Measurements from ENCODE around the gene TCHP.
A peak's percentile ranks its signal among the peaks of the same experiment; 100 is the strongest.
"Not testable (repeated sequence)": the region's sequence is repeated elsewhere in the genome, so short reads cannot be mapped to it uniquely, and the experiment has no call there.

Gene TCHP

GRCh38 chr12:109880043-109880931, 19.8 kb upstream of the TCHP start, which contains the start of gene GLTP:
TSS of gene GLTP (minus strand) at chr12:109880541. CDS start at chr12:109880374, 167 bp downstream.
- peak; percentile 84 for DNase-seq

DNA sequence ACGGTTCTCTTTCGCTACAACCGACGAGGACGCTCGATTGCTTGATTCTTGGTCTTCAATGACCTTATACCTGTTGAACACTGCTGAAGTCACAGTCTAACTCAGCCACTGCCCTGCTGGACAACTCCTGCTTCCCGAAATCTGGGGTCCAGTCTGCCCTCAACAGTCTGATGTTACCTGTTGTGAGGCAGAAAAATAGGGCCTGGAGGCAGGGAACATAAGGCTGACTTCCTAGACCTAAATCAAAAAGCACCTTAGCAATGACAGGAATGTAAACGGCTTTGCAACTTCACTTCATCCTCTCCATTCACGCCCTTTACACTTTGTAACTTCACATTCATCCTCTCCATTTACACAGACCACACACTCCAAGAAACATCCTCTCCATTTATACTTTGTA, 19.1 kb upstream of the TCHP start:
- DNase-seq: no peak

- no peak for DNase-seq
Observed at GRCh38 chr12:109881752-109882151, 18.3 kb upstream of the TCHP start.

DNA sequence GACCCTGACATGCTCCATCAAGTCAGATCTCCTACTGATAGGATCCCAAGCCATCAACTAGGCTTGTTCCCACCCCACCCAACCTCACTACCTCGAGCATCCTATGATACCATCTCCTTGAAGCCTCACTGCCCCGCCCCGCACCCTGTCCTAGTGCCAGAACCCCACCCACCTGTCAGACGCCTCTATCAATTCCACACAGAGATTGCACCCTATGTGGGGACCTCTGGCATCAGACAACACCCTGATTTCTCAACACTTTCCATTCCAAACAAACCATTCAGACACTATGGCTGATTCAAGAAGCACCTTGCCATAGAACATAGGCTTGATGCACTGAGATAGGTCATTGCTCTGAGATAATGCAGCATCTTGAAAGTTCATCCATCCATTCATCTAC, 16.6 kb upstream of the TCHP start:
- DNase-seq: no peak

GRCh38 chr12:109885616-109886015, 14.5 kb upstream of the TCHP start:
- DNase-seq: no peak

GRCh38 chr12:109888179-109889020, 11.7 kb upstream of the TCHP start:
- DNase-seq: no peak

GRCh38 chr12:109890620-109891170, 9.4 kb upstream of the TCHP start:
- DNase-seq: no peak

DNA sequence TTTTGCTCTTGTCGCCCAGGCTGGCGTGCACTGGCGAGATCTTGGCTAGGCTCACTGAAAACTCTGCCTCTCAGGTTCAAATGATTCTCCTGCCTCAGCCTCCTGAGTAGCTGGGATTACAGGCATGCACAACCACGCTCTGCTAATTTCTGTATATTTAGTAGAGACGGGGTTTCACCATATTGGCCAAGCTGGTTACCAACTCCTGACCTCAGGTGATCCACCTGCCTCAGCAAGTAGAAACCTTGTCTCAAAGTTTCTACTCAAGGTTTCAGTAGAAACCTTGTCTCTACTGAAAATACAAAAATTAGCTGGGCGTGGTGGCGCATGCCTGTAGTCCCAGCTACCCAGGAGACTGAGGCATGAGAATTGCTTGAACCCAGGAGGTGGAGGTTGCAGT, 8.3 kb upstream of the TCHP start:
- DNase-seq: not testable (repeated sequence)

DNA sequence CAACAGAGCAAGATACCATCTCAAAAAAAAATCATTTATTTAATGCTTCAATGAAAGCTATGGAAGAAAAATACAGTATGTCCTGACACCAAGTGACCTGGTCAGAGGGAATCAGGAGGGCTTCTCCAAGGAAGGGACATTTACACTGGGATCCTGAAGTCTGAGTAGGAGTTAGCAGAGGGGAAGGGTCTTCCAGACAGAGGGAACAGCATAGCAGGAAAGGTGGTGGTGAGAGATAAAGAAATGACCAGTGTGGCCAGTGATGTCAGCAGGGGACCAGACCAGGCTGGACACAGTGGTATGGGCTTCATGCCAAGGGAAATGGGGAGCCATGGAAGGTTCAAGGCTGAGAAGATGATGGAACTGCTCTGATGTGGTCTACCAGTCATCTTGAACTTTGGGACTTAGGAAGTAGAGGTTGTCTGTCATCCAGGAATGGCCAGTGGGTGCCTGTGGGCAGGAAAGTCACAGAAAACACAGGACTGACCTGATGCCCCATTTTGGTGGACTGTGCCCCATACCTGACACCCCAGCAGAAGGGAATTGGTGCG, 7.8 kb upstream of the TCHP start:
- DNase-seq: no peak

DNA sequence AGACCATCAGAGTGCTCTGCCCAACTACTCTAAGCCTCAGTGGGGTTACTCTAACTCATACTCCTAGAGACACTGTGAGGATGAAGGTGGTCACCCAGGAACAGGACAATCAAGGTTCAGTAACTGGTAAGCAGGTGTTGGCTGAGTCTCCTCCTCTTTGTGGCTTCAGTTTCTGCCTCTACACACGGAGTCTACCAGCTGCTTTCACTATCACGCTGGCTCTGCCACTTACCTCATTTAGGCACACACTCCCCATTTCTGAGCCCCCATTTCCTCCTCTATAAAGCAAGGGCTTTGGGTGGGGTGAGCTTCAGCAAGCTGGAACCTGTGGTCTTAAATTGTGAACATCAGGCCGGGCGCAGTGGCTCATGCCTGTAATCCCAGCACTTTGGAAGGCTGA, 7.3 kb upstream of the TCHP start:
- DNase-seq: no peak

DNA sequence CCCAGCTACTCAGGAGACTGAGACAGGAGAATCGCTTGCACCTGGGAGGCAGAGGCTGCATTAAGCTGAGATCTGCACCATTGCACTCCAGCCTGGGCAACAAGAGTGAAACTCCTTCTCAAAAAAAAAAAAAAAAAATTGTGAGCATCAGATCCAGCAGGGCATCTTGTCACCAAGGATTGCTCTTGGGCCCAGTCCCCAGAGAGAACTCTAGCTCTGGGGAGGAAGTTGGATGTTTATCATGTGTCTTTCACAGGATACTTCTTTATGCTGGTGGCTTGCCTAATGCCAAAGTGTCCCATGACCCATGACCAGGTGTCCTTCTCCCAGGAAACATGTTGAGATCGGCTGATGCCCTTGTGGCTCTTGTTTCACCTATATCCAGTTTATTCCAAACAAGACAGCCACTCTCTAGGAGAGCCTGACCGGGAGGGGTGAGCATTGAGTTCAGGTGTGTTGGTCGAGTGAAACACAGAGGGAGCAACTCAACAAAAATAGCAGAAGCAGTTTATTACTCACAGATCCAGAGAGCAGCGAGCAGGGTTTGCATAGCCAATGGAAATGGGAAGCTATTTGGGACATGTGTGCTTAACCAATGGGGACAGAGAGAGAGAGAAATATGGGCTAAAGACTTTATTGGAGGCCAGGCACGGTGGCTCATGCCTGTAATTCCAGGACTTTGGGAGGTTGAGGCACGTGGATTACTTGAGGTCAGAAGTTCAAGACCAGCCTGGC, 6.6 kb upstream of the TCHP start:
- DNase-seq: no peak

- DNase-seq: no peak
Observed at GRCh38 chr12:109894939-109895338, 5.1 kb upstream of the TCHP start.

DNA sequence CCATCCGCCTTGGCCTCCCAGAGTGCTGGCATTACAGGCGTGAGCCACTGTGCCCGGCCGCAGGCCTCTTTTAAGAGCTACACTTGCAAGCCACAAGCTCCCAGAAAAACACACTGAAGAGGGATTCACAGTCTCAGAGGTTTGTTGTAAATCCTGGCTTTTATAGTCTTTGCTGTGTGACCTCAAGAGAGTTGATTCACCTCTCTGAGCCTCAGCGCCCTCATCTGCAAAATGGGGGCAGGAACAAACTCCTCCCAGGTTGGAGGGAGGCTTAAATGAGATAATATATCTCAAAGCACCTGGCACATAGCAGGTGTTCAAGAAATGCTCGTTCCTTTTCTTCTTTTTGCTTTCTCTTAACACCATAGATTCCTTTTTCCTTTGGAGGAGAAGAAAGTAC, 3.9 kb upstream of the TCHP start:
- no peak for DNase-seq

DNA sequence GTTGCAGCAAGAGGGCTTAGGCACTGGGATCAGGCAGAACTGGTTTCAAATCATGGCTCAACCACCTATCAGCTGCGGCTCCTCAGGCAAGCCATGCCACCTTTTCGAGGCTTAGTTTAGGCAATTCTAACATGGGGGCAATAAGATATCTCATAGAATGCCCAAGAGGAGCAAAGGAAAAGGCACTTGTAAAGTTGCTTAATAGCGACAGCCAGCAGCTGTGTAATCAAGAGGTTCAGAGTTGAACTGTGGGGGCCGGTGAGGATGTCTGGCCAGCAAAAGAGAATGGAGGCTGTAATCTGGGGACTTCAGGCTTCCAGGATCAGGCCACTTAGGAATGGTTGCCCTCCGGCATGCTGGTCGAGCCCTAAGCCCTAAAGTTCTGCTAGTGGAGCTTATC, 3.0 kb upstream of the TCHP start:
- DNase-seq: no peak

DNA sequence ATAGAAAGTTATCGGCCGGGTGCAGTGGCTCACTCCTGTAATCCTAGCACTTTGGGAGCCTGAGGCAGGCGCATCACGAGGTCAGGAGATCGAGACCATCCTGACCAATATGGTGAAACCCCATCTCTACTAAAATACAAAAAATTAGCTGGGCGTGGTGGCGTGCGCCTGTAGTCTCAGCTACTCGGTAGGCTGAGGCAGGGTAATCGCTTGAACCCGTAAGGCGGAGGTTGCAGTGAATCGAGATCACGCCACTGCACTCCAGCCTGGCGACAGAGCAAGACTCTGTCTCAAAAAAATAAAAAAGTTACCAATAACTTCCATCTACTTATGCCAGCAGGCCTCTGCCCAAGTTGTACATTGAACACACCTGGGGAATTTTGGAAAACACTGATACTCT, 729 bp upstream of the TCHP start:
- not testable (repeated sequence) for DNase-seq

DNA sequence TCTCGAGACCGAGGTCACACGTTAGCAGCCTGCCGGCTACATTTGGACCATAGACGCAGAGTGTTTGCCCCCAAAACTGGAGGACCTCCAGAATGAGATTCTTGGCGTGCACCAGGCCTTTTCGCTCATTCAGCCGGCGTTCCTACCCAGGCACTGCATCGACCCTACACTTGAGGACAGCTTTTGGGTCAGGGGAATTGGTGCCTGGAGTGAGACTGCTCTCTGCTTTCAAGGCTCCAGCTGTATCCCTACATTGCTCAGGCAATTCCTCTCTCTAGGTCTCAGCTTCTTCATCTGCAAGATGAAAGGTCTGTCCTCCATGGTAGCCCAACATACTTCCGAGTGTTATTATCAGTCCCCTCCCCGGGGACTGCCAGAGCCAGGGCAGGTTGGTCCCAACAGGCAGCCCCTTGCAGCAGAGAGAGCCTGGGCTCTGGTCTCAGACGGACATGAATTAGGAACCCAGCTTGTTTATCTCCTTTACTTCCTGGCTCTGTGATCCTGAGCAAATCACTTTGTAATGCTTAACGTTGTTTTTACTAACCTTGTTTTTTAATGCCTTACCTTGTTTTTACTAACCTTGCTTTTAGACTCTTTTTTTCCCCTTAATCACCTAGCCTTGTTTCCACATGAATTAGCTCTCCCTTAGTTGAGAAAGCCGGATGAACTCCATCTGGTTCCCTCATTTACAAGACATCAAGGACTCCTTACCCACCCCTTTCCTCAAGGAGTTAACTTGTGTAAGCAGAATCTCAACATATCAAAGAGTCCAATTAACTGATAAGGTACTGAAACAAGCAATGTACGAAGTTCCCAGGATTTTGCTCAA, 892 bp downstream of the TCHP start:
- no peak for DNase-seq

GRCh38 chr12:109902891-109903418, 2.9 kb downstream of the TCHP start:
- DNase-seq: no peak

GRCh38 chr12:109905301-109905700, 5.2 kb downstream of the TCHP start:
- no peak for DNase-seq

GRCh38 chr12:109910254-109910968, 10.3 kb downstream of the TCHP start:
- DNase-seq: no peak

DNA sequence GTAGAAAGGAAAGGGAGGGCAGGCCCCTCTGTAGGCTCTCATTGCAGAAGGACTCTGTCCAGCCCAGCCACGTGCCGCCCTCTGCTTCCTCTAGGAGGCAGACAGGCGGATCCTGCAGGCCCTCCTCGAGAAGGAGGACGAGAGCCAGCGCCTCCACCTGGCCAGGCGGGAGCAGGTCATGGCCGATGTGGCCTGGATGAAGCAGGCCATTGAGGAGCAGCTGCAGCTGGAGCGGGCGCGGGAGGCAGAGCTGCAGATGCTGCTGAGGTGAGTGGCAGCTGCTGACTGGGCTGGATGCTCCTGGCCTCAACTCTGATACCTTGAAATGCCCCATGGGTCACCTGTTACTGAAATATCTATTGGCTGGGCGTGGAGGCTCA, 10.9 kb downstream of the TCHP start:
- DNase-seq: no peak

DNA sequence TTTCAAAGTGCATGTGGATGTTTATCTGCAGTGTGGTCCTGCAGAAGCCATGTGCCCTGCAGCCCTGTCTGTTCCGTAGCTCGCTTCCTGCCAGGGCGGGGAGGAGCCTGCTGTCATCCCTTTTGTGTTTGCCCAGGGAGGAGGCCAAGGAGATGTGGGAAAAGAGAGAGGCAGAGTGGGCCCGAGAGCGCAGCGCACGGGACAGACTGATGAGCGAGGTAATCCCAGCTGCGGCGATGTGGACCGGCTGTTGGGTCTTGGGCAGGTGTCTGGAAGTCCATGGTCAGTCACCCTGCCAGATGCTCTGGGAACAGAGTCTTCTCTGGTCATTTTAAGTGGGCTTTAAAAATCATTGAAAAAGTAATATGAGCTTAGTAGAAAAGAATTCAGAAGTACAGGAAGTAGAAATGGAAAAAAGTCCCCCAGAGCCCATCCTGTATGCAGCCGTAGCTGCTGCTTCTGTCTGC, 12.8 kb downstream of the TCHP start:
- DNase-seq: no peak
